Hematopoietic multipotent progenitor cell treated with erythropoietin and hydrocortisone succinate and interleukin-3 and kit ligand, for 6 days (in vitro differentiated cells): ENCODE results near the gene EFNA4.
A peak's percentile ranks its signal among the peaks of the same experiment; 100 is the strongest.

Experiments
- DNase-seq: peaks from one replicate; pipeline ENCODE4 v3.0.0-alpha.2; 2015

EFNA4 gene

DNA sequence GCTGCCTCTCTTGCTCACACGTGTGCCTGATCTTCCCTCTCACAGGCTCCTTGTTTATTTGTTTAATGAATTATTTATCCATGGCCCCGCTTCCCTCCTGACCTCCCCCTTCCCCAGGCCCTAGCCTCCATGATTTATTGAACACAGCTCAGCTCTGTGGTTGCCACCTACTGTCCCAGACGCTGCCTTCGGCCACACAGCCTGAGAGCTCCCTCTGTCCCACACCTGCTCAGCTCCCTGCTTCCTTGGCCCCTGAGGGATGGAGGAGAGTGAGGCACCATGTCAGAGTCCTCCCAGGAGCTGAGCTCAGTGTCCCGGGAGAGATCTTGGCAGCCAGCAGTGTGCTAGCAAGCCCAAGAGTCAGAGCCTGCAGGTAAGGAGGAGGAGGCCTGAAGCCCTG, 12.0 kb downstream of the EFNA4 start:
- no peak for DNase-seq

DNA sequence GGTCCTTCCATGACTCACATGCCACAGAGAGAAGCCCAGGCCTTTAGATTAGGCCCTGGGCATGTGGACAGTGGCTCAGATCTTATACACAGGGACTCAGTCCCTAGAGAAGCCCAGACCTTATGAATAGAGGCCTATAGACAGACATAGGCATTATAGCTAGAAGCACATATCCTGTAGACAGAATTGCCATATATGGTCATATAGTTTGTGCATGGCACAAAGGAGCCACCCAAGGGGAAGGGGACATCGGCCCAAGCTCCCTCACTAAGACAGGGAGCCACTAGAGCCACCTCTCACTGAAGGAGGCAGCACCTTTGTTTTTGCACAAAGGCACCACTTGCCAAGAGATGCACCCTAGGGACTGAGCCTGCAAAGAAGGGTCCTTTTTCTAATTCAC, 12.8 kb downstream of the EFNA4 start:
- DNase-seq, result no peak

GRCh38 chr1:155077346-155077745, 13.8 kb downstream of the EFNA4 start:
- no peak for DNase-seq

DNA sequence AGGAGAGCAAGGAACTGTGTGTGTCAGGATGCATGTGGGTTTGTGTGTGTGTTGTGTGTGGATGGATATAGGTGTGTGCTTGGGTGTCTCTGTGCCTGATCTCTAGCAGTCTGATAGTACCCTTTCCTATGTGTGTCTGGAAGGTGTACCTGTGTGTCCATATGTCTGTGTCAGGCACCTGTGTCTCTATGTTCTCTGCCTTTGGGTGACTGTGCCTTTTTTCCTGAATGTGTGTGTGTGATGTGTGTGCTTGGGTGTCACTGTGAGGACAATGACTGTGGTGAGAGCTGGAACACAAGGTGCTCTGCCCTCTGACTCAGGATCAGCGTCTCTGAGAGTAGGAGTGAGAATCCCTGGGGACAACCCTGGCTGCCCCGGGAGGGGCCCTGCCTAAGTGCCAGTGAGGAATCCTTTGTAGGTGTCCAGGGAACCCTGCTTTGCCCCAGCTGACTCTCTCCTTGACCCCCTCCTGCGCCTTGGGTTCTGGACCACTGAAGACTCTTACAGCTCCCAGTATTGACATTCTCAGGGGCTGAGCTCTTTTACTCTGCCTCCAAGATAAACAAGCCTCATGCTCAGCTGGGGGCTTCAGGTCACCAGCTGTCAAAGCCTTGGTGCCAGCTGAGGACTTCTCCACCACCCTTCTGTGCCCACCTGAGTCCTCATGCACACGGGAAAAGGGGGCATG, 14.4 kb downstream of the EFNA4 start:
- DNase-seq, result no peak

- peak; percentile 77 for DNase-seq
These were observed 15.1 kb downstream of the EFNA4 start, which contains the start of gene EFNA3 for GRCh38 chr1:155078469-155079209. Gene EFNA3, plus strand, starts transcription at chr1:155078837. Its CDS starts 105 bp downstream, at chr1:155078942.

DNA sequence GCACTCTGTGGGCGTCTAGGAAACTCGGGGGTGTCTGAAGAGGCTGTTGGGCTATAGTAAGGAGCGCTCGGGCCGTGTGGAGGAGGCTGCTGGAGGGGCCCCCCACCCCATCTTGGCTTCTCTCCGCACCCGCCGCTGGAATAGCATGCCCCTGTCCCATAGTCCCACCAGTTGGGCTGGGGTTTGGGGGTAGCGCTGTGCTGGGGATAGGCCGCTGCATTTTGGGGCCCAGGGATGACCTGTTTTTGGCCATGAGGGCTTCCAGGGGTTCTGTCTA, 15.6 kb downstream of the EFNA4 start:
- DNase-seq, result no peak

GRCh38 chr1:155079487-155080311, 16.2 kb downstream of the EFNA4 start:
- DNase-seq, result no peak

- DNase-seq, result peak; percentile 49
These were observed 17.0 kb downstream of the EFNA4 start for GRCh38 chr1:155080312-155081228.

- DNase-seq, result no peak
These were observed 18.1 kb downstream of the EFNA4 start for GRCh38 chr1:155081472-155082300.

GRCh38 chr1:155082301-155083051, 18.9 kb downstream of the EFNA4 start:
- no peak for DNase-seq

DNA sequence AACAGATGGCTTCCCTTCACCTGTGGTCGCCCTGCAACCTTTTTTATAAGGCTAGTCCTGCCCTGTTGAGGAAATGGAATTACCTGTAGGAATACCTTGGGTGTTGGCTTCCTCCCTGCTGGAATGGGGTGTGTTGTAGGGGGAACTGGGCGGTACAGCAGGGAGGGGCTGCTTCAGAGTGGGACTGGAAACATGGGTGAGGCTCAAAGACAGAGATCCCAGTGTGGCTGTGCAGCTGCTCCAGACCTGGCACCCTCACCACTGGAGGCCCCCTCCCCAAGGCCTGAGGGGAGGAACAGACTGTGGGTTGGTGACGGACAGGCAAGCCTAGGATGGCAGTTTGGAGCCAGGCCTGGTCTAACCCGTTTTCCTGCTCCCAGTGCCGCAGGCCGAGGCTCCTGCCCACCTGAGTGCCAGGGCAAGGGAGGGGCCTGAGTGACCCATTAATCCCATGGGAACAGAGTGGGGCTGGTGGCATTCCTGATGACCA, 19.6 kb downstream of the EFNA4 start:
- DNase-seq, result no peak

DNA sequence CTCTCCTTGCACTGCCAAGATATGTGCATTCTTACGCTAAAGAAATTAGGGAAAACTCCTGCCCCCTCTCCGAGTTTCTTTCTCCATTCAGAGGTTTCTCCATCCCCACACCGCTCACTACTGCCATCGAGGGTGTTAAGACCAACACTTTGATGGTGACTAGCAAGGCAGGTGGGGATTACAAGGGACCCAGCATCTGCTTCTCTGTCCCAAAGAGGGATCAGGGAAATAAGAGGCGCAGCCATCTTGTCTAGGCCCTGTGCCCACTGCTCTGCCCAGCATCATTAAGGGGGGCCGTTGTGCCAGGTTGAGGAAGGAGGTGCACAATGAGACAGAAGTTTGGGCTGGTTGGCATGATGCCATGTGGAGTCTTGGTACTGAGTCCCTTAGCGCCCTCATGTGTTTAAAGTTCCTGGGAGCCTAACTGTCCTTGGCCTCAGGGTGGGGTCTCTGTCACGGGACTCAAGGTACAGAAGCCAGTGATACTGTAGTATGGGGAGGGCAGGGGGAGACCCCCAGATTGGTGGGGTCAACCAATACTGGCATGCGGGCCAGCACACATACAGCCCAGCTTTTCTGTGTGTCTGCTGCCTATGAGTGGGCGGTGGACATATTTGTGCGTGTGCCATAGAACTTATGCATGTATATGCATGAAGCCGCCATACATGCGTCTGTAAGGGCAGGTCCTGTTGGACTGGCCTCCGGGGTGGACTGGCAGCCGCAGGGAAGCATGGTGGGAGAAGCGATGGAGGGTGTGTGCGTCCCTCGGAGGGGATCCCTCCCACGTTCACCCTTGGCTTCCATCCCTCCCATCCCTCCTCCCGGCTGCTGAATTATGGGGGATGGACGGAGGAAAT, 20.6 kb downstream of the EFNA4 start:
- DNase-seq, result peak; percentile 90

- DNase-seq, result peak; percentile 96
These were observed 21.4 kb downstream of the EFNA4 start for GRCh38 chr1:155084722-155085503.

GRCh38 chr1:155085504-155086127, 22.1 kb downstream of the EFNA4 start:
- peak; percentile 82 for DNase-seq

DNA sequence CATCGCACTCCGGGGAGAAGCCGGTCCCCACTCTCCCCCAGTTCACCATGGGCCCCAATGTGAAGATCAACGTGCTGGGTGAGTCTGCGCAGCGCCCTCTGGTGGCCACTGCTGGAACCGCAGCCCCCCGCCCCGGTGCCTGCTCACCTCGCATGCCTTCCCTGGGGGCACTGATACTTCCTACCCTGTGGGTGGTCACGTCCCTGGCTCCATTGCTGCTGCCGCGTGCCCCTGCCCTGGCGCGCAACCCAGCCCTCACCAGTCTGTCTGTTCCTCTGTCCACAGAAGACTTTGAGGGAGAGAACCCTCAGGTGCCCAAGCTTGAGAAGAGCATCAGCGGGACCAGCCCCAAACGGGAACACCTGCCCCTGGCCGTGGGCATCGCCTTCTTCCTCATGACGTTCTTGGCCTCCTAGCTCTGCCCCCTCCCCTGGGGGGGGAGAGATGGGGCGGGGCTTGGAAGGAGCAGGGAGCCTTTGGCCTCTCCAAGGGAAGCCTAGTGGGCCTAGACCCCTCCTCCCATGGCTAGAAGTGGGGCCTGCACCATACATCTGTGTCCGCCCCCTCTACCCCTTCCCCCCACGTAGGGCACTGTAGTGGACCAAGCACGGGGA, 22.7 kb downstream of the EFNA4 start:
- peak; percentile 79 for DNase-seq

DNA sequence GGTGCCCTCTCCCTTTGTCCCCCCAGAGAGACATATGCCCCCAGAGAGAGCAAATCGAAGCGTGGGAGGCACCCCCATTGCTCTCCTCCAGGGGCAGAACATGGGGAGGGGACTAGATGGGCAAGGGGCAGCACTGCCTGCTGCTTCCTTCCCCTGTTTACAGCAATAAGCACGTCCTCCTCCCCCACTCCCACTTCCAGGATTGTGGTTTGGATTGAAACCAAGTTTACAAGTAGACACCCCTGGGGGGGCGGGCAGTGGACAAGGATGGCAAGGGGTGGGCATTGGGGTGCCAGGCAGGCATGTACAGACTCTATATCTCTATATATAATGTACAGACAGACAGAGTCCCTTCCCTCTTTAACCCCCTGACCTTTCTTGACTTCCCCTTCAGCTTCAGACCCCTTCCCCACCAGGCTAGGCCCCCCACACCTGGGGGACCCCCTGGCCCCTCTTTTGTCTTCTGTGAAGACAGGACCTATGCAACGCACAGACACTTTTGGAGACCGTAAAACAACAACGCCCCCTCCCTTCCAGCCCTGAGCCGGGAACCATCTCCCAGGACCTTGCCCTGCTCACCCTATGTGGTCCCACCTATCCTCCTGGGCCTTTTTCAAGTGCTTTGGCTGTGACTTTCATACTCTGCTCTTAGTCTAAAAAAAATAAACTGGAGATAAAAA, 23.5 kb downstream of the EFNA4 start:
- DNase-seq, result no peak
